GM21423 (cell line): ENCODE measurements around the gene CAMTA1.
"Not testable (repeated sequence)": the region's sequence is repeated elsewhere in the genome, so short reads cannot be mapped to it uniquely, and the experiment has no call there.

Source experiments
- ATAC-seq: cut with Tn5 transposase; IDR thresholded peaks from one replicate; pipeline ENCODE4 v1.9.1; 2021; ENCODE audit warnings: mild to moderate bottlenecking, moderate library complexity; ENCODE audit not compliant: unreplicated experiment

CAMTA1 gene

GRCh38 chr1:7783826-7784491 is 998.7 kb downstream of the CAMTA1 start, which contains the start of gene PER3:
TSS of gene PER3 (plus strand) at chr1:7784291. CDS start at chr1:7784878, 587 bp downstream.
- peak; percentile 88 for ATAC-seq

- no peak for ATAC-seq
Observed at GRCh38 chr1:7784492-7785071, 999.3 kb downstream of the CAMTA1 start.

GRCh38 chr1:7785108-7785507 is 999.9 kb downstream of the CAMTA1 start:
- ATAC-seq, result no peak

GRCh38 chr1:7786795-7787194 is 1001.5 kb downstream of the CAMTA1 start:
- no peak for ATAC-seq

GRCh38 chr1:7789828-7790227 is 1004.6 kb downstream of the CAMTA1 start:
- no peak for ATAC-seq

GRCh38 chr1:7791027-7791426 is 1005.8 kb downstream of the CAMTA1 start:
- not testable (repeated sequence) for ATAC-seq

GRCh38 chr1:7795406-7795805 is 1010.2 kb downstream of the CAMTA1 start:
- no peak for ATAC-seq

- ATAC-seq, result no peak
Observed at GRCh38 chr1:7805460-7805859, 1020.2 kb downstream of the CAMTA1 start.

GRCh38 chr1:7808253-7808844 is 1023.1 kb downstream of the CAMTA1 start:
- no peak for ATAC-seq

GRCh38 chr1:7809742-7810141 is 1024.5 kb downstream of the CAMTA1 start:
- no peak for ATAC-seq

GRCh38 chr1:7810395-7810794 is 1025.1 kb downstream of the CAMTA1 start:
- no peak for ATAC-seq

- no peak for ATAC-seq
Observed at GRCh38 chr1:7811476-7811875, 1026.2 kb downstream of the CAMTA1 start.

GRCh38 chr1:7813677-7814373 is 1028.6 kb downstream of the CAMTA1 start:
- ATAC-seq, result no peak
